DND-41 (cell line): ENCODE measurements around the gene ZBTB21.

Experiments
- ATAC-seq: fragments of 200-7000 bp; cut with Tn5 transposase; 3 replicates; pipeline ENCODE4 v1.9.1; 2021; ENCODE audit warnings: low read depth; ENCODE audit not compliant: insufficient read depth
- DNase-seq: peaks from one replicate; pipeline ENCODE4 v3.0.0-alpha.2; 2020
- H2AFZ ChIP-seq: 2 replicates; pipeline ENCODE4 v1.6.0; 2012; ENCODE audit warnings: low read depth, low read length
- H3K27ac ChIP-seq: 2 replicates; pipeline ENCODE4 v1.5.1; 2012; ENCODE audit warnings: low read length, inconsistent platforms
- H3K27me3 ChIP-seq: fragments of 200-600 bp; sonication (generic); 2 replicates; pipeline ENCODE4 v1.6.0; 2012; ENCODE audit warnings: low read length, mild to moderate bottlenecking, inconsistent platforms; ENCODE audit not compliant: insufficient read depth, poor library complexity
- H3K36me3 ChIP-seq: 2 replicates; pipeline ENCODE4 v1.5.1; 2012; ENCODE audit warnings: low read length, inconsistent platforms; ENCODE audit not compliant: insufficient read depth
- H3K4me1 ChIP-seq: 2 replicates; pipeline ENCODE4 v1.5.1; 2012; ENCODE audit warnings: mild to moderate bottlenecking, low read length; ENCODE audit not compliant: insufficient read depth
- H3K4me2 ChIP-seq: 2 replicates; pipeline ENCODE4 v1.6.0; 2012; ENCODE audit warnings: mild to moderate bottlenecking, moderate library complexity, low read length, inconsistent platforms; ENCODE audit not compliant: insufficient read depth
- H3K4me3 ChIP-seq, 2 experiments: fragments of 200-600 bp in 1 of 2; shearing (Covaris generic) in 1 of 2; 2 replicates each; pipeline ENCODE4 v1.5.1; 2012 to 2016; ENCODE audit warnings: inconsistent platforms in 2 of 2, low read length in 2 of 2, mild to moderate bottlenecking in 2 of 2, low read depth in 1 of 2, moderate library complexity in 1 of 2
- H3K79me2 ChIP-seq: 2 replicates; pipeline ENCODE4 v1.6.0; 2012; ENCODE audit warnings: low read length, inconsistent platforms; ENCODE audit not compliant: insufficient read depth
- H3K9ac ChIP-seq: 2 replicates; pipeline ENCODE4 v1.6.0; 2012; ENCODE audit warnings: low read depth, mild to moderate bottlenecking, inconsistent platforms, low read length, moderate library complexity
- H3K9me3 ChIP-seq: 2 replicates; pipeline ENCODE4 v1.5.1; 2012; ENCODE audit warnings: low read length, moderate library complexity, mild to moderate bottlenecking, inconsistent platforms; ENCODE audit not compliant: insufficient read depth, severe bottlenecking
- H4K20me1 ChIP-seq: 2 replicates; pipeline ENCODE4 v1.6.0; 2012; ENCODE audit warnings: low read length; ENCODE audit not compliant: insufficient read depth
- CTCF ChIP-seq: IDR thresholded peaks from 2 replicates; pipeline ENCODE4 v1.5.1; 2012; ENCODE audit warnings: borderline replicate concordance, low read length, moderate library complexity, mild to moderate bottlenecking; ENCODE audit not compliant: poor library complexity, severe bottlenecking; ENCODE audit errors: extremely low read depth
- EZH2 ChIP-seq: IDR thresholded peaks from 3 replicates; pipeline ENCODE4 v1.6.1; 2012; ENCODE audit warnings: borderline replicate concordance, low read depth, mild to moderate bottlenecking, moderate library complexity, low read length, inconsistent platforms; ENCODE audit not compliant: severe bottlenecking

Gene ZBTB21

DNA sequence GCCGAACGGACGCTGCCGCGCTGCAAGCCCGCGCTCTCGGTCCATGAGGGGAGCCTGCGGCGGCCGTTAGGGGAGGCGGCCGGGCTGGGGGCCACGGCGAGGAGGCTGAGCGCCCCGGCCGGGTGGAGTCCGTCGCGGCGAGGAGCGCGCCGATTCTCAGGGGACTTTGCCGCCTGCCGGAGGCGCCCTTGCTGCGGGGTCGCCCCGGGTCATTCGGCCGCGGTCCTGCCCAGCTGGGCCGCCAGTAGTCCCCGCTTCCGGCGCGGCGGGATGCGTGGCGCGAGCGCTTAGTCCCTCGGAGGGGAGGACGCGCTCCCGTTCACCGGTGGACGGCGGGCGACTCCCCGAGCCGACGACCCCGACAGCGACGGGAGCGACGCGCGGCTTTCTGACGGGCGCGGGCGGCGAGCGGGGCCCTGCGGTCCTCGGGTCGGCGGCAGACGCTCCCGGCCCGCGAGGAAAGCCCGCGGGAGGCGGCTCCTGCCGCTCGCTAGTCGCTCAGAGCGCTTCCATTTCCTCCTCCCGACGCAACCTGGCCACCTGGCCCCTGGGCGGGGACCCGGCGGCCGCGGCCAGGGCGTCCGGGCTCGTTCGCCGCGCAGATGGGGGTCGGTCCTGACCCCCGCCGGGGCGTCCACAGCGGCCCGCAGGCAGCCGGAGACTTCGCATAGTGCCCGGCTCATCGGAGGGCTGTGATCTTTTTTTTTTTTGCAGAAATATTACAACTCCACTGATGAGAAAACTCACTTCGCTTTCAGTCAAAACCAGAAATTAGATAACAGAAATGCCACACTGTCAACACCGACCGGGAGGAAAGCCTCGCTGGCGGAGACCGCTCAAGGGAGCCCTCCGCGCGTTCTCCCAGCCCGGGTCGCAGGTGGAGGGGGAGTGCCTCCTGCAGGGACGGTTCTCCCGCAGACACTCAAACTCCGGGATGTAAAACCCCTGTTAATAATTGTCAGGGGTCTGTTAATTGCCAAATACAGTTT lies 641 bp upstream of the ZBTB21 start:
- Histone ChIP-seq H4K20me1 (peaks cover 23% of the 10 kb centered on the region), H2AFZ (peak overlapping the region; percentile 83), H3K79me2 (peaks cover 42% of the 10 kb centered on the region), H3K9me3 (peaks cover 3% of the 10 kb centered on the region), H3K36me3 (peaks cover 19% of the 10 kb centered on the region), H3K27ac (peak overlapping the region; percentile 87), H3K27me3 (no peaks in the 10 kb centered on the region), H3K4me1 (peaks cover 42% of the 10 kb centered on the region), H3K4me2 (peak overlapping the region; percentile 92), H3K9ac (peak overlapping the region; percentile 95), H3K4me3 (peak overlapping the region; percentile 45 to 68; a peak in 3 of 4 replicates)
- ATAC-seq (peak; percentile 25), DNase-seq (peak; percentile 58)
- TF ChIP-seq CTCF (peak; percentile 29), EZH2 (peak; percentile 80)

DNA sequence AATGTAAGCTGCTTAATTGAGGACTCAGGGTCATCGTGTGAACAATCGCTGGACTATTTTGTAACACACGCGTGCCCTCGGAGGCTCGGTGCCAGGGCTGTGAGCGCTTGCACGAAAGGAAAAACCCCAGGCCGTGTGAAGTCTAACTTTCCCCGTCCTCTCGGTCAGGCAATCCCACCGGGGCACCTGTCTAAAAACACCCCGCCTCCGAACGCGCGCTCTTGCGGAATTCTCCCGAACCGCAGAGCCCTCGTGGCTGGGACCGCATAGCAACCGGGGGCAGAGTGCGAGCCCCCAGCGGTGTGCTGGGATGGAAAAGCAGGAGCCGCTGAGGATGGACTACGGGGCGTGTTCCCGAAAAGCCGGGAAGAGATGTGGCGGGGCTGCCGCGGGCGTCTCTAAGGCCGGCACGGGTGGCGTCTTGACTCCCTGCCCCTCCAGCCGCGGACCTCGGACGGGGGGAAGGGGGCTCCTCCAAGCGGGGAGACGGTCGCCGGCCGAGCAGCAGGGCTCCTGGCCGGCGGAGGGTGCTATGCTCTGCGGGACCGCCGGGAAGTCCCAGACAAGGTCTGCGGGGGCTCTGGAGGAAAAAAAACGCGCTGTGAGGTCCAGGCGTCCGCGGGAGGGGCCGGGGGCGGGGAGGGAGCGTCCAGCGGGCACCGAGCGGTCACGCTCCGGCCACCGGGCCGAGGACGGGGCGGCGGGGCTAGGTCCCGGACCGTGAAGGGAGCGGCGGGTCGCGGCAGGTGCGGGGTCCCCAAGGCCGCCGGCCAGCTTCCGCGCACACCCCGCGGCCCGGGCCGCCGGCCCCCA lies 936 bp downstream of the ZBTB21 start:
- peaks cover 36% of the 10 kb centered on the region for H4K20me1 ChIP-seq
- H3K79me2 ChIP-seq: peaks cover 58% of the 10 kb centered on the region
- ATAC-seq: peak; percentile 1; the same call in 2 of the 3 replicates
- peak overlapping the region; percentile 65 to 68; a peak in 3 of 4 replicates for H3K4me3 ChIP-seq
- TF ChIP-seq EZH2 (no peak), CTCF (peak; percentile 26)
- peak overlapping the region; percentile 92 for H3K4me2 ChIP-seq
- peak overlapping the region; percentile 92 for H3K27ac ChIP-seq
- H3K9ac ChIP-seq: peak overlapping the region; percentile 95
- peaks cover 32% of the 10 kb centered on the region for H3K36me3 ChIP-seq
- H3K27me3 ChIP-seq: no peaks in the 10 kb centered on the region
- H2AFZ ChIP-seq: peak overlapping the region; percentile 73
- H3K4me1 ChIP-seq: peaks cover 42% of the 10 kb centered on the region
- no peaks in the 10 kb centered on the region for H3K9me3 ChIP-seq
- peak; percentile 50 for DNase-seq

DNA sequence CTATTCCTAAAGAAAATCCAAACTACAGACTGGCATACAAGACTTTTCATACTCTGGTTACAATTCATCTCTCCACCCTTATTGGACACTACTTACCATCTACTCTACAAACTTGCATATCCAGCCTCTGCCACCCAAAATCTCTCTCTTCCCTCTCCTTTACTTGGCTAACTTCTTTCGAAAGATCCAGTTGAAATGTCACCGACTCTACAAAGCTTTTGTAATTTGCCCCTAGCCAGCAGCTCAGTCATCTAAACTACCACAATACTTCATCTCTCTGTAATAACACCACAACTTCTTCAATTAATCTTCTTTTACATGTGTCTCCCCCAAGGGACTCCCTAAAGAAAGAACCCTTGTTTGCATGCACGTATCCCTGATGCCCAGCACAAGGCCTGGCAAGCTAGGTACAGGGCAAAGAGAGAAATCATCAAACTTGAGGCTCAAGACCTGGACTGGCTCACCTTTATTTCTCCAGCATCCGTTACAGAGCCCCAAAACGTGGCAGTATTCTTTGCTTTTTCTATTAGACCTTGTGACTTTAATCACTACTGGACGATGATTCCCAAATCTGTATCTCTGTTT lies 2.7 kb downstream of the ZBTB21 start:
- no peaks in the 10 kb centered on the region for H3K9me3 ChIP-seq
- peaks cover 73% of the 10 kb centered on the region for H3K79me2 ChIP-seq
- H3K27ac ChIP-seq: no peak overlapping the region
- DNase-seq (no peak), ATAC-seq (no peak)
- no peak overlapping the region for H2AFZ ChIP-seq
- H3K36me3 ChIP-seq: peaks cover 45% of the 10 kb centered on the region
- peak overlapping the region; percentile 92 for H3K4me2 ChIP-seq
- no peak overlapping the region for H3K9ac ChIP-seq
- H3K27me3 ChIP-seq: no peaks in the 10 kb centered on the region
- peak overlapping the region in 1 of 2 experiments; percentile 7; a peak in 1 of 4 replicates for H3K4me3 ChIP-seq
- H4K20me1 ChIP-seq: peaks cover 42% of the 10 kb centered on the region
- peaks cover 42% of the 10 kb centered on the region for H3K4me1 ChIP-seq
- TF ChIP-seq CTCF (no peak), EZH2 (no peak)
